GM12878 (cell line): Measurements from ENCODE around the gene POLD1. TPM values are rescaled to one million over a fixed set of nuclear protein-coding genes. Genes with fewer than 3 reads are reported as not detected.

Experiments
- ATAC-seq: fragments of 200-7000 bp; cut with Tn5 transposase; 3 replicates; pipeline ENCODE4 v1.9.1; 2020; ENCODE audit warnings: mild to moderate bottlenecking, moderate library complexity
- BruUV-seq: library from RNA; stranded (reverse); fragments of 400-500 nt; replicated peaks from 2 replicates; lab custom pipeline; 2021; lab: Mats Ljungman, UMichigan
- CTCF ChIA-PET: fragments of 300-600 bp; sonication (Branson Sonifier 250); formaldehyde crosslinking; extraction: SDS; loops from one replicate; lab custom pipeline; 2021; ENCODE audit warnings: inconsistent platforms; lab: Yijun Ruan, JAX
- POLR2A ChIA-PET: fragments of 350-600 bp; formaldehyde crosslinking; extraction: SDS; loops from one replicate; lab custom pipeline; 2021; ENCODE audit warnings: inconsistent platforms; lab: Charles Lee
- RAD21 ChIA-PET: fragments of 300-600 bp; sonication (Branson Sonifier 250); formaldehyde crosslinking; loops from one replicate; lab custom pipeline; 2023; ENCODE audit warnings: antibody characterized with exemption; ENCODE audit not compliant: unreplicated experiment; lab: Charles Lee
- SMC1A ChIA-PET: fragments of 300-600 bp; sonication (Branson Sonifier 250); formaldehyde crosslinking; loops from one replicate; lab custom pipeline; 2023; ENCODE audit not compliant: unreplicated experiment, uncharacterized antibody; lab: Charles Lee
- DNase-seq: peaks from one replicate; pipeline ENCODE4 v3.0.0-alpha.2; 2011; ENCODE audit warnings: low read depth, low spot score
- FAIRE-seq: peaks from 3 replicates; lab custom pipeline; 2011; peaks lifted over from hg19 to GRCh38; lab: Jason Lieb, UNC
- H2AFZ ChIP-seq: 2 replicates; pipeline ENCODE4 v1.6.0; 2011; ENCODE audit warnings: low read depth, low read length, control low read depth; ENCODE audit not compliant: control insufficient read depth
- H3K27ac ChIP-seq: 2 replicates; pipeline ENCODE4 v1.5.1; 2011; ENCODE audit warnings: control low read depth; ENCODE audit not compliant: control insufficient read depth, insufficient read depth
- H3K27me3 ChIP-seq, 2 experiments: replicated peaks in 1 of 2; 2 replicates each; pipeline versions ENCODE4 v1.6.0 to v1.6.1; 2011; ENCODE audit warnings: low read length in 1 of 2; ENCODE audit not compliant: control insufficient read depth in 2 of 2, insufficient read depth in 2 of 2
- H3K36me3 ChIP-seq, 2 experiments: 2 replicates each; pipeline ENCODE4 v1.5.1; 2011; ENCODE audit warnings: low read length in 1 of 2; ENCODE audit not compliant: control insufficient read depth in 2 of 2, insufficient read depth in 2 of 2
- H3K4me1 ChIP-seq: 2 replicates; pipeline ENCODE4 v1.6.1; 2011; ENCODE audit warnings: mild to moderate bottlenecking, low read length, moderate library complexity, mixed read lengths; ENCODE audit not compliant: control insufficient read depth, insufficient read depth
- H3K4me2 ChIP-seq: 2 replicates; pipeline ENCODE4 v1.6.0; 2011; ENCODE audit warnings: control low read depth; ENCODE audit not compliant: control insufficient read depth, insufficient read depth
- H3K4me3 ChIP-seq: fragments of 200-600 bp; sonication (generic); 2 replicates; pipeline ENCODE4 v1.5.1; 2016
- H3K79me2 ChIP-seq: 2 replicates; pipeline ENCODE4 v1.6.0; 2011; ENCODE audit warnings: low read length; ENCODE audit not compliant: control insufficient read depth, insufficient read depth
- H3K9ac ChIP-seq: 2 replicates; pipeline ENCODE4 v1.8.0; 2011; ENCODE audit warnings: low read length, control low read depth, mixed read lengths; ENCODE audit not compliant: control insufficient read depth, insufficient read depth
- H3K9me3 ChIP-seq: replicated peaks from 3 replicates; pipeline ENCODE4 v1.5.1; 2011; ENCODE audit warnings: mild to moderate bottlenecking, low read length; ENCODE audit not compliant: control insufficient read depth, insufficient read depth
- H4K20me1 ChIP-seq: 2 replicates; pipeline ENCODE4 v1.6.0; 2011; ENCODE audit not compliant: control insufficient read depth, insufficient read depth
- BACH1 ChIP-seq: fragments of 450-650 bp; IDR thresholded peaks from 2 replicates; pipeline ENCODE4 v1.6.1; 2017; ENCODE audit warnings: mild to moderate bottlenecking, borderline replicate concordance
- BCL11A ChIP-seq: IDR thresholded peaks from 2 replicates; pipeline ENCODE4 v1.6.1; 2011; ENCODE audit warnings: low read depth, low read length
- CBX3 ChIP-seq: fragments of 200-600 bp; sonication (generic); IDR thresholded peaks from 2 replicates; pipeline ENCODE4 v1.6.1; 2016; ENCODE audit warnings: low read depth, borderline replicate concordance
- CHD2 ChIP-seq: IDR thresholded peaks from 2 replicates; pipeline ENCODE4 v1.6.1; 2011; ENCODE audit warnings: low read depth, low read length, improper control_type of control experiment, borderline replicate concordance
- CREM ChIP-seq: IDR thresholded peaks from 2 replicates; pipeline ENCODE4 v1.6.1; 2014; ENCODE audit warnings: antibody characterized with exemption, low read depth
- HCFC1 ChIP-seq: fragments of 150-350 bp; IDR thresholded peaks from 2 replicates; pipeline ENCODE4 v1.6.1; 2014; ENCODE audit warnings: low read length
- MEF2B ChIP-seq: fragments of 450-650 bp; IDR thresholded peaks from 2 replicates; pipeline ENCODE4 v1.6.1; 2018; ENCODE audit warnings: mild to moderate bottlenecking, moderate library complexity; ENCODE audit not compliant: partially characterized antibody, poor library complexity, severe bottlenecking
- MTA2 ChIP-seq: fragments of 450-650 bp; IDR thresholded peaks from 2 replicates; pipeline ENCODE4 v1.6.1; 2016; ENCODE audit warnings: low read depth, mild to moderate bottlenecking, moderate library complexity
- POU2F2 ChIP-seq: IDR thresholded peaks from 3 replicates; pipeline ENCODE4 v1.6.1; 2011; ENCODE audit warnings: low read depth, mild to moderate bottlenecking, low read length, borderline replicate concordance
- RELA ChIP-seq: fragments of 450-650 bp; IDR thresholded peaks from 2 replicates; pipeline ENCODE4 v1.8.0; 2014; ENCODE audit warnings: borderline replicate concordance; ENCODE audit not compliant: partially characterized antibody
- SMC3 ChIP-seq: IDR thresholded peaks from 2 replicates; pipeline ENCODE4 v1.6.1; 2011; ENCODE audit warnings: low read length, improper control_type of control experiment, borderline replicate concordance
- TCF3 ChIP-seq: IDR thresholded peaks from 2 replicates; pipeline ENCODE4 v1.6.1; 2012; ENCODE audit warnings: low read depth, mild to moderate bottlenecking, low read length, borderline replicate concordance; ENCODE audit not compliant: insufficient read depth
- ZBED1 ChIP-seq: IDR thresholded peaks from 2 replicates; pipeline ENCODE4 v1.6.1; 2016; ENCODE audit warnings: borderline replicate concordance
- WGBS: methylation state at CpG from one replicate; pipeline ENCODE4 v1.1.6; 2016; ENCODE audit warnings: low lambda C conversion rate; ENCODE audit not compliant: insufficient replicate concordance, insufficient coverage; ENCODE audit errors: missing lambda C conversion rate; 5-methylcytosine and 5-hydroxymethylcytosine counted together
- in situ Hi-C: fragments of 300-500 bp; cut with MboI; formaldehyde crosslinking; loops from 9 replicates; pipeline ENCODE4 v1.14.3; 2018; ENCODE audit warnings: mixed read lengths
- intact Hi-C: fragments of 100-400 bp; cut with micrococcal nuclease; formaldehyde crosslinking; loops from one replicate; pipeline ENCODE4 v1.14.2; 2022; ENCODE audit not compliant: unreplicated experiment
- polyA plus RNA-seq, 11 experiments: library from polyadenylated mRNA; depleted of rRNA in 4 of 11; unstranded in 6 of 11; stranded (reverse) in 5 of 11; fragments of >200 nt; fragmentation: Nextera tagmentation in 4 of 11; fragmentation: Illumina TruSeq in 1 of 11; extraction: Ambion mirVana in 4 of 11; extraction: Trizol in 1 of 11; gene quantifications; 1 replicate in 1 of 11; 2 replicates in 10 of 11; pipeline versions ENCODE4 v1.2.1 to v1.2.3, GENCODE V29; 2011 to 2016; ENCODE audit warnings: inconsistent platforms in 2 of 11, missing spikeins in 2 of 11, low read depth in 1 of 11
- total RNA-seq, 4 experiments: library from RNA; depleted of rRNA in 3 of 4; stranded (reverse); fragments of >200 nt in 3 of 4; fragmentation: Illumina TruSeq in 1 of 4; extraction: Trizol in 1 of 4; gene quantifications; 2 replicates each; pipeline versions ENCODE4 v1.2.1 to v1.2.3, GENCODE V29; 2013 to 2021
- TF ChIP-seq, protein P1 (sequence below): IDR thresholded peaks from 2 replicates; pipeline ENCODE4 v1.6.1; 2011; ENCODE audit warnings: borderline replicate concordance, low read depth, mild to moderate bottlenecking, moderate library complexity, low read length; ENCODE audit not compliant: insufficient read depth, poor library complexity, severe bottlenecking
- TF ChIP-seq, protein P2 (sequence below): fragments of 450-650 bp; IDR thresholded peaks from 2 replicates; pipeline ENCODE4 v1.6.1; 2017; ENCODE audit warnings: low read depth, mild to moderate bottlenecking, moderate library complexity
- TF ChIP-seq, protein P3 (sequence below): fragments of 450-650 bp; formaldehyde crosslinking; IDR thresholded peaks from 2 replicates; pipeline ENCODE4 v1.5.0; 2022; ENCODE audit warnings: mild to moderate bottlenecking, missing genetic modification characterization

Gene POLD1
- total and polyA plus RNA-seq, 10 of the 15 experiments (the other 5 are each of a cell fraction or from before 2014, with no cell fraction given) = 0.76 to 165 (median 63.4) TPM

DNA sequence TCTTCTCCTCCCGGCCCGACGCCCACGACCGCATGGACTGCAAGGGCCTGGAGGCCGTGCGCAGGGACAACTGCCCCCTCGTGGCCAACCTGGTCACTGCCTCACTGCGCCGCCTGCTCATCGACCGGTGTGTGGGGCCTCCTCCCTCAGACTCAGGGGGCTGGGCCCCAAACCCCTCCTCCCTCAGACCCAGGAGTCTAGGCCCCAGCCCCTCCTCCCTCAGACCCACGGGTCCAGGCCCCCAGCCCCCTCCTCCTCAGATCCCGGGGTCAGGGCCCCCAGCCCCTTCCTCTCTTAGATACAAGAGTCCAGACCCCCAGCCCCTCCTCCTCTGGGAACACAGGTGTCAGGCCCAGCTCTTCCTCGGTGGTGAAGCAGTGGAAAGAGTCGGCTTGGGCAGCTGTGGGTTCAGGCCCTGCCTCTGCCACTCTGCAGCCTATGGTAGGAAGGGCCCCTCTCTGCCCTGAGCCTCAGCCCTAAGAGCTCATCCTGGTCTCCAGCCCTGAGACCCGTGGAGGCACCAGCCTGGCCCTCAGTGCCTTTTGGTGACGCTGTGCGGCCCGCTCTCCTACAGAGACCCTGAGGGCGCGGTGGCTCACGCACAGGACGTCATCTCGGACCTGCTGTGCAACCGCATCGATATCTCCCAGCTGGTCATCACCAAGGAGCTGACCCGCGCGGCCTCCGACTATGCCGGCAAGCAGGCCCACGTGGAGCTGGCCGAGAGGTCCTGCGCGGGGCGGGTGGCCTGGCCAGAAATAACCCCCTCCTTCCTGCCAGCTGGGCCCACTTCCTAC lies 30.9 kb downstream of the POLD1 start:
- DNase-seq (no peak), FAIRE-seq (peak; percentile 69), ATAC-seq (peak; percentile 68)
- ChIA-PET SMC1A (interaction anchor here (0.6 to 1.9 kb wide), 7 partner anchors 46 to 389 kb away, joined by 3 to 15 read pairs (median 4); no protein-coding TSS in a partner anchor), RAD21 (interaction anchor here (0.7 to 1.9 kb wide), 14 partner anchors 14 to 86 kb away, joined by 3 to 18 read pairs (median 4); partner anchors contain the start of genes KCNC3 and POLD1), CTCF (interaction anchor here (0.6 to 4.2 kb wide), 18 partner anchors 9 to 681 kb away, joined by 3 to 30 read pairs (median 5); partner anchors contain the start of genes NAPSA and NR1H2), POLR2A (interaction anchor here (0.6 to 4.8 kb wide), 7 partner anchors 14 to 150 kb away, joined by 3 to 26 read pairs (median 9); partner anchors contain the start of gene POLD1)
- Histone ChIP-seq H3K4me2 (peak overlapping the region; percentile 88), H3K9me3 (no peaks in the 10 kb centered on the region), H3K4me3 (peak overlapping the region; percentile 22), H3K9ac (peak overlapping the region; percentile 61), H3K27me3 (no peaks in the 10 kb centered on the region), H3K79me2 (peaks cover 16% of the 10 kb centered on the region), H4K20me1 (no peaks in the 10 kb centered on the region), H3K27ac (peak overlapping the region; percentile 95), H3K4me1 (peaks cover 35% of the 10 kb centered on the region), H3K36me3 (peaks cover 2 to 9% of the 10 kb centered on the region in 2 experiments; a peak in 2 of 4 replicates), H2AFZ (peak overlapping the region; percentile 24)
- 1% methylated on average over 35 of the region's 37 CpGs for WGBS
- in situ Hi-C loops (no loop called here), intact Hi-C loops (loop anchor here (2.0 kb wide), 2 partner anchors 30 to 58 kb away; partner anchors contain the start of gene POLD1)
- TSS peak; percentile 94 for BruUV-seq
- TF ChIP-seq HCFC1 (0 out of 2 replicates have a peak, but pooled peaks have one; percentile 19), MEF2B (peak; percentile 53), MTA2 (0 out of 2 replicates have a peak, but pooled peaks have one; percentile 42), TCF3 (no peak), RELA (no peak), BACH1 (peak; percentile 62), ZBED1 (no peak), CBX3 (no peak), SMC3 (peak; percentile 66), CREM (no peak; the same call in 1 of the 2 replicates), CHD2 (no peak), BCL11A (no peak), POU2F2 (no peak; the same call in 2 of the 3 replicates)
- TF ChIP-seq, protein P1, sequence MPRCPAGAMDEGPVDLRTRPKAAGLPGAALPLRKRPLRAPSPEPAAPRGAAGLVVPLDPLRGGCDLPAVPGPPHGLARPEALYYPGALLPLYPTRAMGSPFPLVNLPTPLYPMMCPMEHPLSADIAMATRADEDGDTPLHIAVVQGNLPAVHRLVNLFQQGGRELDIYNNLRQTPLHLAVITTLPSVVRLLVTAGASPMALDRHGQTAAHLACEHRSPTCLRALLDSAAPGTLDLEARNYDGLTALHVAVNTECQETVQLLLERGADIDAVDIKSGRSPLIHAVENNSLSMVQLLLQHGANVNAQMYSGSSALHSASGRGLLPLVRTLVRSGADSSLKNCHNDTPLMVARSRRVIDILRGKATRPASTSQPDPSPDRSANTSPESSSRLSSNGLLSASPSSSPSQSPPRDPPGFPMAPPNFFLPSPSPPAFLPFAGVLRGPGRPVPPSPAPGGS = no peak
- TF ChIP-seq, protein P2, sequence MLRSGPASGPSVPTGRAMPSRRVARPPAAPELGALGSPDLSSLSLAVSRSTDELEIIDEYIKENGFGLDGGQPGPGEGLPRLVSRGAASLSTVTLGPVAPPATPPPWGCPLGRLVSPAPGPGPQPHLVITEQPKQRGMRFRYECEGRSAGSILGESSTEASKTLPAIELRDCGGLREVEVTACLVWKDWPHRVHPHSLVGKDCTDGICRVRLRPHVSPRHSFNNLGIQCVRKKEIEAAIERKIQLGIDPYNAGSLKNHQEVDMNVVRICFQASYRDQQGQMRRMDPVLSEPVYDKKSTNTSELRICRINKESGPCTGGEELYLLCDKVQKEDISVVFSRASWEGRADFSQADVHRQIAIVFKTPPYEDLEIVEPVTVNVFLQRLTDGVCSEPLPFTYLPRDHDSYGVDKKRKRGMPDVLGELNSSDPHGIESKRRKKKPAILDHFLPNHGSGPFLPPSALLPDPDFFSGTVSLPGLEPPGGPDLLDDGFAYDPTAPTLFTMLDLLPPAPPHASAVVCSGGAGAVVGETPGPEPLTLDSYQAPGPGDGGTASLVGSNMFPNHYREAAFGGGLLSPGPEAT = no peak; the same call in 1 of the 2 replicates
- TF ChIP-seq, protein P3, sequence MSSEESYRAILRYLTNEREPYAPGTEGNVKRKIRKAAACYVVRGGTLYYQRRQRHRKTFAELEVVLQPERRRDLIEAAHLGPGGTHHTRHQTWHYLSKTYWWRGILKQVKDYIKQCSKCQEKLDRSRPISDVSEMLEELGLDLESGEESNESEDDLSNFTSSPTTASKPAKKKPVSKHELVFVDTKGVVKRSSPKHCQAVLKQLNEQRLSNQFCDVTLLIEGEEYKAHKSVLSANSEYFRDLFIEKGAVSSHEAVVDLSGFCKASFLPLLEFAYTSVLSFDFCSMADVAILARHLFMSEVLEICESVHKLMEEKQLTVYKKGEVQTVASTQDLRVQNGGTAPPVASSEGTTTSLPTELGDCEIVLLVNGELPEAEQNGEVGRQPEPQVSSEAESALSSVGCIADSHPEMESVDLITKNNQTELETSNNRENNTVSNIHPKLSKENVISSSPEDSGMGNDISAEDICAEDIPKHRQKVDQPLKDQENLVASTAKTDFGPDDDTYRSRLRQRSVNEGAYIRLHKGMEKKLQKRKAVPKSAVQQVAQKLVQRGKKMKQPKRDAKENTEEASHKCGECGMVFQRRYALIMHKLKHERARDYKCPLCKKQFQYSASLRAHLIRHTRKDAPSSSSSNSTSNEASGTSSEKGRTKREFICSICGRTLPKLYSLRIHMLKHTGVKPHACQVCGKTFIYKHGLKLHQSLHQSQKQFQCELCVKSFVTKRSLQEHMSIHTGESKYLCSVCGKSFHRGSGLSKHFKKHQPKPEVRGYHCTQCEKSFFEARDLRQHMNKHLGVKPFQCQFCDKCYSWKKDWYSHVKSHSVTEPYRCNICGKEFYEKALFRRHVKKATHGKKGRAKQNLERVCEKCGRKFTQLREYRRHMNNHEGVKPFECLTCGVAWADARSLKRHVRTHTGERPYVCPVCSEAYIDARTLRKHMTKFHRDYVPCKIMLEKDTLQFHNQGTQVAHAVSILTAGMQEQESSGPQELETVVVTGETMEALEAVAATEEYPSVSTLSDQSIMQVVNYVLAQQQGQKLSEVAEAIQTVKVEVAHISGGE (CRISPR knock-in tag) = no peak
